LNCaP clone FGC (cell line): ENCODE measurements around the gene ENDOD1.
"Not testable (repeated sequence)": the region's sequence is repeated elsewhere in the genome, so short reads cannot be mapped to it uniquely, and the experiment has no call there.

Experiments
- DNase-seq: peaks from one replicate; pipeline ENCODE4 v3.0.0-alpha.2; 2011; ENCODE audit warnings: low read depth
- H3K4me3 ChIP-seq: 2 replicates; pipeline ENCODE4 v1.5.1; 2011; ENCODE audit warnings: mild to moderate bottlenecking, low read depth, low read length, control low read depth
- CTCF ChIP-seq: IDR thresholded peaks from 2 replicates; pipeline ENCODE4 v1.5.1; 2012; ENCODE audit warnings: mild to moderate bottlenecking; ENCODE audit not compliant: control insufficient read depth, insufficient read depth; ENCODE audit errors: extremely low read depth

Gene ENDOD1

GRCh38 chr11:95108159-95108611, 18.5 kb downstream of the ENDOD1 start:
- peak; percentile 54 for DNase-seq
- TF ChIP-seq CTCF = no peak
- H3K4me3 ChIP-seq = peak overlapping the region; percentile 36

GRCh38 chr11:95108671-95109551, 19.3 kb downstream of the ENDOD1 start:
- H3K4me3 ChIP-seq = no peak overlapping the region
- no peak for TF ChIP-seq CTCF
- DNase-seq = no peak

GRCh38 chr11:95111471-95111870, 21.8 kb downstream of the ENDOD1 start:
- not testable (repeated sequence) for H3K4me3 ChIP-seq, DNase-seq

- TF ChIP-seq CTCF = no peak
- DNase-seq = no peak
- no peak overlapping the region for H3K4me3 ChIP-seq
Measured at GRCh38 chr11:95111923-95112540, 22.4 kb downstream of the ENDOD1 start.

GRCh38 chr11:95115597-95115996, 26.0 kb downstream of the ENDOD1 start:
- no peak for DNase-seq
- TF ChIP-seq CTCF = no peak
- no peak overlapping the region for H3K4me3 ChIP-seq

GRCh38 chr11:95119361-95120060, 29.9 kb downstream of the ENDOD1 start:
- DNase-seq = no peak
- TF ChIP-seq CTCF = no peak
- no peak overlapping the region for H3K4me3 ChIP-seq

GRCh38 chr11:95121698-95122097, 32.1 kb downstream of the ENDOD1 start:
- no peak overlapping the region for H3K4me3 ChIP-seq
- no peak for DNase-seq
- no peak for TF ChIP-seq CTCF
